WTC11 (cell line): ENCODE data around the gene TCN1.

Experiments used
- ATF2 ChIP-seq: sonication (generic); formaldehyde crosslinking; IDR thresholded peaks from 2 replicates; pipeline ENCODE4 v1.8.1; 2022; ENCODE audit warnings: low read depth, missing genetic modification reagents, borderline replicate concordance
- CTCF ChIP-seq: fragments of 200-600 bp; IDR thresholded peaks from 2 replicates; pipeline ENCODE4 v1.8.0; 2022; ENCODE audit warnings: antibody characterized with exemption
- HMGXB4 ChIP-seq: sonication (generic); formaldehyde crosslinking; IDR thresholded peaks from 2 replicates; pipeline ENCODE4 v1.8.1; 2023; ENCODE audit warnings: mild to moderate bottlenecking, moderate library complexity, missing genetic modification reagents
- NFYB ChIP-seq: sonication (generic); formaldehyde crosslinking; conservative IDR thresholded peaks from 2 replicates; pipeline ENCODE4 v1.8.0; 2022; ENCODE audit warnings: low read depth, missing genetic modification reagents
- NR3C1 ChIP-seq: sonication (generic); formaldehyde crosslinking; conservative IDR thresholded peaks from 2 replicates; pipeline ENCODE4 v1.8.1; 2023; ENCODE audit warnings: low read depth, mild to moderate bottlenecking, missing genetic modification reagents
- TCF7 ChIP-seq: sonication (generic); formaldehyde crosslinking; IDR thresholded peaks from 2 replicates; pipeline ENCODE4 v1.8.0; 2022; ENCODE audit warnings: mild to moderate bottlenecking, low read depth, missing genetic modification reagents, moderate library complexity

GRCh38 chr11:59807047-59807610, 59.2 kb downstream of the TCN1 start:
- TF ChIP-seq NFYB (CRISPR knock-in tag) (no peak), CTCF (no peak), TCF7 (CRISPR knock-in tag) (no peak), NR3C1 (CRISPR knock-in tag) (no peak), HMGXB4 (no peak), ATF2 (CRISPR knock-in tag) (no peak)
